Activated CD8-positive, alpha-beta memory T cell treated with anti-CD3 and anti-CD28 coated beads, Interleukin-2, amount 50 U/mL, for 4 hours (primary cell): Measurements from ENCODE around the gene SLC6A19.

Source experiments
- DNase-seq: peaks from one replicate; pipeline ENCODE4 v3.0.0-alpha.2; 2020

Gene SLC6A19

DNA sequence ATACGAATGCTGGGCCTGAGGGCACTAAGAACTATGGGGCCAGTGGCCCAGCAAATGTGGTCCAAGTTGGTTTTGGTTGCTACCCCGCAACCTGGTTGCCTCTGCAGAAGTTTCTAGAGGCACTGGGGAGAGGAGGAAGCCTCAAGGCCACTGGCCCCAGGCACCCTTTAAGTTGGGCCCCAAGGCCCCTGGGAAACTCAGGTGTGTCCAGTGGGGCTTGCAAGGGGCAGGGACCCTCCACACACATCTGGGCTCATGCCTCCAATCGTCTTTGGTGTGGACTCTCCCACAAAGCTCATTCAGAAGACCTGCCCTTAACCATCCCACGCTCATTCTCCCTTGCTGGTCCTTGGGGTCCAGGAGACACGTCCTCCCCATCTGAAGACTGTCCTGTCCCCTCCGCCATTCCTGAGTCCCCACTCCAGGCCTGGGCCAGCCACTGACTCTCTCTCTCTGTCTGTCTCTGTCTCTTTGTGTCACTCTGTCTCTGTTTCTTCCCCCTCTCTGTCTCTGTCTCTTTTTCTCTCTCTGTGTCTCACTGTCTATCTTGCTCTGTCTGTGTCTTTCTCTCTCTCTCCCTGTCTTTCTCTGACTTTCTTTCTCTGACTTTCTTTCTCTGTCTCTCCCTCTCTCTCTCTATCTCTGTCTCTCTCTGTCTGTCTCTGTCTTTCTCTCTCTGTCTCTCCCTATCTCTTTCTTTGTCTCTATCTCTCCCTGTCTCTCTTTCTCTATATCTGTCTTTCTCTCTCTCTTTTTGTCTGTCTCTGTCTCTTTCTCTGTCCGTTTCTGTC is 3.3 kb upstream of the SLC6A19 start:
- DNase-seq = no peak

DNA sequence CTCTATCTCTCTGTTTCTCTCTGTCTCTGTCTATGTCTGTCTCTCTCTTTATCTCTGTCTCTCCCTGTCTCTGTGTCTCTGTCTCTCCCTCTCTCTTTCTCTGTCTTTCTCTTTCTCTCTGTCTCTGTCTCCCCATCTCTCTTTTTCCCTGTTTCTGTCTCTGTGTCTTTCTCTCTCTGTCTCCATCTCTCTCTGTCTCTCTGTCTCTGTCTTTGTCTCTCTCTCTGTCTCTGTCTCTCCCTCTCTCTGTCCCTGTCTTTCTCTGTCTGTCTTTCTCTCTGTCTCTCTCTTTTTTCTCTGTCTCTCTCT is 2.1 kb upstream of the SLC6A19 start:
- DNase-seq = no peak

- no peak for DNase-seq
These were observed 1.5 kb upstream of the SLC6A19 start for GRCh38 chr5:1199649-1200494.

DNA sequence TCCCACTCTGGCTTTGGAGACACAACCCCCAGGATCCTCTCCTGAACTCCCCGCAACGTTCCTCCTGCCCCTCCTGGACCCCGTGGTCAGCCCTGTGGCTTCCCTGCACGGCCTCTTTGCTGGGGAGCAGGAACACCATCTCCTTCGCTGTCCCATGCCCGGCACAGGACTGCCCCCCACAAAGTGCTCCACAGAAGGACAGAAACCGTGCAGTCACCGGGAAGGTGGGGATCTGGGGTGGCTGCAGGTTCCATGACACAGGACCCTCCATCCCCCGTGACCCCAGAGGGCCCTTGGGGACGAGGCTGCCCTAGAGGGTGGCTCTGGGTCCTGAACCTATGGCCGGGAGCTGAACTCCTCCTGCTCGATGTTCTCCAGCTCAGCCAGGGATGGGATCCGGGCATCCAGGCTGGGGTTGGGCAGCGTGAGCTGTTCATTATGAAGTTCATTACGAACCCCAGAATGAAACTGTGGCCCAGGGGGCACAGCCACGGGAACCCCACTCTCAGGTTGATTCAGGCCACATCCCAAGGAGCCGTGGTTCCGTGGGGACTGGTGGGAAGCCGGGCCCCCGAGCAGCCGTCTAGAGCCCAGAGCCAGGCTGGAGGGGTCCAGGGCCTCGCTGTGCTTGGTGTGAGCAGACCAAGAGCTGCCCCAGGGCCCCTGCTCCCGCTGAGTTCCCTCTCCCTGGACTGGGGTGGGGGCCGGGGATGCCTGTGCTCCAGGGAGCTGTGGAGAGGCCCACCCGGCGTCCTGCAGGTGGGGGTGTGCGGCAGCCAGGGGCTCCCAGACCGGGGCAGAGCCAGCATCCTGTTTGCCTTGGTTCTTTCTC is 684 bp upstream of the SLC6A19 start:
- no peak for DNase-seq

- DNase-seq = no peak
These were observed 817 bp downstream of the SLC6A19 start for GRCh38 chr5:1202026-1202797.

DNA sequence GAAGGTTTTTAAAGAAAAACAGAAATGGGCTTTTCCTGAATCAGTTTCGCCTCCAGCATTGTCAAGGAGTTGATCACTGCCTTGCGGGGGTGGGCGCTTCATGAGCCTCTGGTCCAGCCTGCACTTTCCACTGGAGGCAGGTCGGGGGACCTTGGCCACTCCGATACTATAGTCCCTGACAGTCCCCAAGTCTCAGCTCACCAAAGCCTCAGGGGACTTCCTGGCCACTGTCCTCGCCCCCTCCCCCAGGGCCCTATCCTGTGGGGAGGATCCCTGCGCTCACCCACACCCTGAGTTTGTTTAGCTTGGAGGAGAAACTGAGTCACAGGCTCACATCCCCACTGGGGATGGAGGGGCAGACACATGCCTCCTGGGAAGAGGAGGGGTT is 1.4 kb downstream of the SLC6A19 start:
- DNase-seq = no peak

DNA sequence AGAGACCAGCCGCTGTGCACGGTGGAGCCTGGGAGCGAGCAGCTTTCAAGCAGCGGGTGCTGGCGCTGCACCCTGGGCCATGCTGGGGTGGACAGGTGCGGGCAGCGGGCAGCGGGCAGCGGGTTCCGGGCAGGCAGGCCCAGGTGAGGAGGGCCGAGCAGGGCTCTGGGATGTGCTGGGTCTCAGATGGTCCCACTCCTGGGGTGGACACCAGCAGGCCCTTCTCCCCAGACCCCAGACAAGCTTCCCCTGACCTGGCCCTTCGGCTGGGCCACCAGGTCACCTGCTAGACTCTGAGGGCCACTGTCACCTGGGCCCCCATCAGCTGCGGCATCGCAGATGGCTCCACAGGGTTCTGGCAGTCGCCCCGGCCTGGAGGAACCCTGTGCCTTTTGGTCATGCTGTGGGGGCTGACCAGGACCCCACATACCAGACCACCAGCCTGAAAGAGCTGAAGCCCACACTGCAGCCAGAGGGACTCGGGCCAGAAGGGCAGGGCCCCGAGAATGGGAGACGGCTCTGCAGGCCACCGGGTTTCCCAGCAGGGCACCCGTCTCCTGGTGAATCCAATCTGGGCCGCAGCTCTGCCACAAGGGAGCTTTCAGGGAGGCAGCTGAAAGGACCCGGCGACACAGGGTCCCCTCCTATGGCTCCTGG is 2.0 kb downstream of the SLC6A19 start:
- DNase-seq = no peak

DNA sequence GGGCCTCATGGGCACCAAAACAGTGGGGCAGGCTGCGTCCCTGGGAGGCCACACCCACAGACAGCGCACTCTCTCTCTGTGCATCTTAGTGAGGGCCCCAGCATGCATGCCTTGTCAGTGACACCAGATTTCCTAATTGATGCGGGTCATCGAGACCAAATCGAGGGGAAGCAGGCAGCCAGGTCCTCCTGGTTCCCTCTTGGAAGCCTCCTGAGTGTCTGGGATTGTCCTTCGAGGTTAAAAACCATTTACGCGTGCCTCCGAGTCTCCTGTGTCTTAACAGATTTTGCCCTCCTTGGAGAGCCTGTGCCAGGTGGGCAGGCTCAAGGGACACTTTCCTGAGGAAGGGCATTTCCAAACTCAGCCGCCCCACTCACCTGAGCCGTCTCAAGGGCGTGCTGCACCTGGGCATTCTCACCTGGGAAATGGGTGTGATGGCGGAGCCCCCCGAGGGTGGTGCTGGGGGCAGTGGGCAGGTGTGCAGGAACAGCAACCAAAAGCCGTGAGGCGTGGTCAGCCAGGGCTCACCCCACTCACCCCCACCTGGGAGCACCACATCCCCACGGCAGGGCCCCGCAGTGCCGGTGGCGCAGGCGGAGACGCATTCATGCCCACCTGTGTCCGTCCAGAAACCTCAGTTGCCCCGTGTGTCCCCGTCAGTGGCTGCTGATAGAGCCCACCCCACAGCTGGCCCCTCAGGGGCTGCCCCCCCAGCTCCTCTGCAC is 2.7 kb downstream of the SLC6A19 start:
- no peak for DNase-seq

GRCh38 chr5:1204693-1205242 is 3.4 kb downstream of the SLC6A19 start:
- DNase-seq = no peak

GRCh38 chr5:1205255-1206180 is 4.1 kb downstream of the SLC6A19 start:
- DNase-seq = no peak

DNA sequence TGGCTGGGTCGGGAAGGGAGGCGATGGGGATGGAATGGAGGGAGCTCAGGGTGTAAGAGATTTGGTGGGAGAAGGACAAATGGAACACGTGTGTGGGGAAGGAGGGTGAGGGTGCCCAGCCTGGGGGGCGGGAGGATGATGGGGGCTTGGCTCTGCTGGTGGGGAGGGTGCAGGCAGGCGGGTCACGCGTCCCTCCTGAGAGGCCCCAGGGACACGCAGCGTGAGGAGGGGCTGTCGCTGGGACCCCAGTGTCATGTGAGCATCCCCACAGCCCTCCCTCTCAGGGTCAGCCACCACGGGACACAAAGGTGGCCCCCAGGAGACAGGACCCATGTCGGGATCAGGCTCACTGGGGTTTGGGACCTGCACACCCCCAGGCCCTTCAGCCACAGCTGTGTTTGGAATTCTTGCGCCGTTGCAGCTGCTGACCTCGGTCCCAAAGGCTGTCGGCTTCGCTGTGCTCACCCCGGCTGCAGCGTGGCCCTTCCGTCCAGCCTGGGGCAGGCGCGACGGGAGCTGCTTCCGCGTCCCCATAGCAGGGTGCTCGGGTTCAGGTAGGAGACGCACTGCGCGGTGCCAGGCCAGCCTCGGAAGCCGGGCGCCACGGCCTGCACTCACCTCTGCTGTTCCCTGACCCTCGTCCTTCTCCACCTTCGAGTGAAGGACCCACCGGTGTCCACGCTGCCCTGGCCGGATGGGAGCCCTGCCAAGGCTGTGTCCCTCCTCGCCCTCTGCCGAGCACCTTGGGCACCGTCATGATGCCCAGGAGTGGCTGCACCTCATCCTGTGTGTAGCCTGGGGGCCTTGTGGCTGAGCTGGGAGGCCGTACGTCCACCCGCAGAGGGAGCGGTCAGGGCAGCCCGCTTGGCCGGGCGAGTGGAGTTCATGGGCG is 5.4 kb downstream of the SLC6A19 start:
- no peak for DNase-seq

DNA sequence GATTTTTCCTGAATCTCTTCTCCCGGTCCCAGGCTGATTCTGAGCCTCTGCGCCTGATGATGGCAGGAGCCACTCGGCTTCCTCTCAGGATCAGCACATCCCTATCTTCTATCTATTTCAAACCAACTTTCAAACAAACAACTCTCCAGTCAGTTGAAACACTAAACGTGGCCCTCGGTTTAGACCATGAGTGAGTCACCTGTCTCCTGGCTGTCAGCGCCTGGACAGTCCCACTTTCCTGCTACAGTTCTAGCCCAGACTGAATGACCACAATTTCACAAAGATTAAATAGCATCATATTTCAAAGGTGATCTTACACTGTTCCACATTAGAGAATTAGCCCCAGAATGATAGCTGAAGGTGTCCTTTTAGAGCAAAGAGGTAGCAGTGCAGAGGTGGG is 6.2 kb downstream of the SLC6A19 start:
- DNase-seq = no peak

- no peak for DNase-seq
These were observed 6.9 kb downstream of the SLC6A19 start for GRCh38 chr5:1208221-1208742.

- no peak for DNase-seq
These were observed 7.5 kb downstream of the SLC6A19 start for GRCh38 chr5:1208743-1209488.

GRCh38 chr5:1209489-1209852 is 8.1 kb downstream of the SLC6A19 start:
- no peak for DNase-seq

- no peak for DNase-seq
These were observed 8.7 kb downstream of the SLC6A19 start for GRCh38 chr5:1209896-1210776.

DNA sequence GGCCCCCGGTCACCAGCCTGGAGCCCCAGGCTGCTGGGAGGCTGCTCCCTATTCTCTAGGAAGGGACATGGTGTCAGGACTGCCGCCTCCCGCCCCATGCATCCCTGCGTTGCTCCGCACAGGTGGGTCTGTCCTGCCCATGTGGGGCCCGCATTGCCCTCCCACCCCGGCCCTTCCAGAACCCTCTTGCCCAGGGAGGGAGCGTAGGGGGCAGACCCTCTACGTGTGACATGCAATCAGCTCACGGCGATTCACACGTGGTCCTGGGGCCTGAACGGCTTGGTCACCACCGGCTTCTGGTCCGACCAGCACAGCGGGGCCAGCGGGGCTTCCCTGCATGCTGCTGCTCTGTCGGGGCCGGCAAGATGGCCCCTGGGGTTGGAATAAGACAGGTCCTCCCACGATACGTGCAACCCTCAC is 9.4 kb downstream of the SLC6A19 start:
- DNase-seq = no peak
